Astrocyte (in vitro differentiated cells and primary cell): ENCODE measurements around the gene IBTK.

Experiments
- EZH2 ChIP-seq: IDR thresholded peaks from 2 replicates; pipeline ENCODE4 v1.6.1; 2012; ENCODE audit warnings: mild to moderate bottlenecking, low read length, inconsistent platforms; ENCODE audit not compliant: insufficient read depth
- TF ChIP-seq, protein P1 (sequence below): IDR thresholded peaks from 2 replicates; pipeline ENCODE4 v1.5.1; 2011; ENCODE audit warnings: low read depth, mild to moderate bottlenecking, inconsistent platforms, low read length, moderate library complexity; ENCODE audit not compliant: insufficient read depth

DNA sequence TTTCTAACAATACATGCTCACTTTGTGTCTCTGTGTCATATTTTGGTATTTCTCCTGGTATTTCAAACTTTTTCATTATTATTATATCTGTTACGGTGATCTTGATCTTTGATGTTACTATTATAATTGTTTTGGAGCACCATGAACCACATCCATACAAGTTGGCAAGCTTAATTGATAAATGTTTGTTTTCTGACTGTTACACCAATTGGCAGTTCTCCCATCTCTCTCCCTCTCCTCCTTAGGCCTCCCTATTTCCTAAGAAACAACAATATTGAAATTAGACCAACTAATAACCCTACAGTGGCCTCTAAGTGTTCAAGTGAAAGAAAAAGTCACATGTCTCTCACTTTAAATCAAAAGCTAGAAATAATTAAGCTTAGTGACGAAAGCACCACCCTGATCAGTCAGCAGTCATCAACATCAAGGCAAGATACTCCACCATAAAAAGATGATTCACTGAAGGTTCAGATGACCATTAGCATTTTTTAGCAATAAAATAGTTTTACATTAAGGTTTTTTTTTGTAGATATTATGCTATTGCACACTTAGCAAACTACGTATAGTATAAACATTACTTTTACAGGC is 61.5 kb downstream of the IBTK start:
- TF ChIP-seq EZH2, result no peak
- TF ChIP-seq, protein P1, sequence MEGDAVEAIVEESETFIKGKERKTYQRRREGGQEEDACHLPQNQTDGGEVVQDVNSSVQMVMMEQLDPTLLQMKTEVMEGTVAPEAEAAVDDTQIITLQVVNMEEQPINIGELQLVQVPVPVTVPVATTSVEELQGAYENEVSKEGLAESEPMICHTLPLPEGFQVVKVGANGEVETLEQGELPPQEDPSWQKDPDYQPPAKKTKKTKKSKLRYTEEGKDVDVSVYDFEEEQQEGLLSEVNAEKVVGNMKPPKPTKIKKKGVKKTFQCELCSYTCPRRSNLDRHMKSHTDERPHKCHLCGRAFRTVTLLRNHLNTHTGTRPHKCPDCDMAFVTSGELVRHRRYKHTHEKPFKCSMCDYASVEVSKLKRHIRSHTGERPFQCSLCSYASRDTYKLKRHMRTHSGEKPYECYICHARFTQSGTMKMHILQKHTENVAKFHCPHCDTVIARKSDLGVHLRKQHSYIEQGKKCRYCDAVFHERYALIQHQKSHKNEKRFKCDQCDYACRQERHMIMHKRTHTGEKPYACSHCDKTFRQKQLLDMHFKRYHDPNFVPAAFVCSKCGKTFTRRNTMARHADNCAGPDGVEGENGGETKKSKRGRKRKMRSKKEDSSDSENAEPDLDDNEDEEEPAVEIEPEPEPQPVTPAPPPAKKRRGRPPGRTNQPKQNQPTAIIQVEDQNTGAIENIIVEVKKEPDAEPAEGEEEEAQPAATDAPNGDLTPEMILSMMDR, result no peak
